HEK293 (cell line): ENCODE measurements around the gene SYN1.

Source experiments
- GLIS1 ChIP-seq: fragments of 450-650 bp; formaldehyde crosslinking; IDR thresholded peaks from 2 replicates; pipeline ENCODE4 v1.5.1; 2016; ENCODE audit warnings: missing biosample characterization, missing genetic modification characterization
- OVOL3 ChIP-seq: fragments of 450-650 bp; formaldehyde crosslinking; IDR thresholded peaks from 2 replicates; pipeline ENCODE4 v1.5.1; 2016; ENCODE audit warnings: missing biosample characterization, missing genetic modification characterization
- PRDM10 ChIP-seq: fragments of 450-650 bp; formaldehyde crosslinking; IDR thresholded peaks from 2 replicates; pipeline ENCODE4 v1.5.1; 2016; ENCODE audit warnings: missing biosample characterization, missing genetic modification characterization
- TRIM28 ChIP-seq: IDR thresholded peaks from 2 replicates; pipeline ENCODE4 v1.6.1; 2011; ENCODE audit warnings: low read length, control low read depth, borderline replicate concordance
- TSHZ1 ChIP-seq: fragments of 450-650 bp; formaldehyde crosslinking; IDR thresholded peaks from 2 replicates; pipeline ENCODE4 v1.5.1; 2016; ENCODE audit warnings: missing biosample characterization, missing genetic modification characterization, borderline replicate concordance
- ZBTB11 ChIP-seq: fragments of 450-650 bp; formaldehyde crosslinking; conservative IDR thresholded peaks from 2 replicates; pipeline ENCODE4 v1.5.1; 2016; ENCODE audit warnings: low read depth, missing biosample characterization, missing genetic modification characterization
- ZBTB21 ChIP-seq: fragments of 450-650 bp; formaldehyde crosslinking; IDR thresholded peaks from 2 replicates; pipeline ENCODE4 v1.5.1; 2017; ENCODE audit warnings: missing biosample characterization, missing genetic modification characterization
- ZBTB49 ChIP-seq: fragments of 450-650 bp; formaldehyde crosslinking; IDR thresholded peaks from 2 replicates; pipeline ENCODE4 v1.5.1; 2016; ENCODE audit warnings: missing biosample characterization, missing genetic modification characterization, low read depth
- ZFP69B ChIP-seq: fragments of 450-650 bp; formaldehyde crosslinking; IDR thresholded peaks from 2 replicates; pipeline ENCODE4 v1.5.1; 2016; ENCODE audit warnings: missing biosample characterization, missing genetic modification characterization
- ZNF121 ChIP-seq: fragments of 450-650 bp; formaldehyde crosslinking; IDR thresholded peaks from 2 replicates; pipeline ENCODE4 v1.5.1; 2016; ENCODE audit warnings: missing biosample characterization, missing genetic modification characterization
- ZNF18 ChIP-seq: fragments of 450-650 bp; formaldehyde crosslinking; IDR thresholded peaks from 2 replicates; pipeline ENCODE4 v1.5.1; 2016; ENCODE audit warnings: missing biosample characterization, missing genetic modification characterization
- ZNF184 ChIP-seq: fragments of 450-650 bp; IDR thresholded peaks from 2 replicates; pipeline ENCODE4 v1.5.1; 2018; ENCODE audit warnings: missing biosample characterization, mild to moderate bottlenecking, missing genetic modification characterization
- ZNF335 ChIP-seq: fragments of 450-650 bp; formaldehyde crosslinking; conservative IDR thresholded peaks from 2 replicates; pipeline ENCODE4 v1.5.1; 2016; ENCODE audit warnings: missing biosample characterization, missing genetic modification characterization
- ZNF354C ChIP-seq: fragments of 450-650 bp; formaldehyde crosslinking; IDR thresholded peaks from 2 replicates; pipeline ENCODE4 v1.5.1; 2016; ENCODE audit warnings: missing biosample characterization, missing genetic modification characterization, low read depth, borderline replicate concordance
- ZNF366 ChIP-seq: fragments of 450-650 bp; formaldehyde crosslinking; conservative IDR thresholded peaks from 2 replicates; pipeline ENCODE4 v1.5.1; 2016; ENCODE audit warnings: missing biosample characterization, missing genetic modification characterization
- ZNF394 ChIP-seq: fragments of 450-650 bp; formaldehyde crosslinking; IDR thresholded peaks from 2 replicates; pipeline ENCODE4 v1.5.1; 2016; ENCODE audit warnings: missing biosample characterization, missing genetic modification characterization, mild to moderate bottlenecking, moderate library complexity, borderline replicate concordance
- ZNF488 ChIP-seq: fragments of 450-650 bp; formaldehyde crosslinking; IDR thresholded peaks from 2 replicates; pipeline ENCODE4 v1.5.1; 2016; ENCODE audit warnings: missing biosample characterization, missing genetic modification characterization
- ZNF596 ChIP-seq: fragments of 450-650 bp; IDR thresholded peaks from 2 replicates; pipeline ENCODE4 v1.5.0; 2018; ENCODE audit warnings: missing biosample characterization, mild to moderate bottlenecking, missing genetic modification characterization, moderate library complexity
- ZNF629 ChIP-seq: fragments of 450-650 bp; formaldehyde crosslinking; IDR thresholded peaks from 2 replicates; pipeline ENCODE4 v1.5.1; 2017; ENCODE audit warnings: missing biosample characterization, missing genetic modification characterization
- ZNF645 ChIP-seq: fragments of 450-650 bp; formaldehyde crosslinking; IDR thresholded peaks from 2 replicates; pipeline ENCODE4; 2016; ENCODE audit warnings: missing biosample characterization, missing genetic modification characterization
- ZNF791 ChIP-seq: fragments of 450-650 bp; formaldehyde crosslinking; IDR thresholded peaks from 2 replicates; pipeline ENCODE4 v1.5.1; 2016; ENCODE audit warnings: missing biosample characterization, missing genetic modification characterization
- ZSCAN4 ChIP-seq: fragments of 450-650 bp; formaldehyde crosslinking; IDR thresholded peaks from 2 replicates; pipeline ENCODE4 v1.5.1; 2017; ENCODE audit warnings: missing biosample characterization, missing genetic modification characterization

Gene SYN1

GRCh38 chrX:47523297-47523696, 96.4 kb downstream of the SYN1 start (continued):
- TF ChIP-seq ZBTB11 (no peak), ZNF18 (tag by site-specific recombination) (no peak), ZFP69B (tag by site-specific recombination) (peak; percentile 74), ZNF354C (tag by site-specific recombination) (no peak), TRIM28 (no peak), GLIS1 (peak; percentile 68; the same call in 1 of the 2 replicates), ZSCAN4 (tag by site-specific recombination) (no peak), ZNF629 (peak; percentile 18; the same call in 1 of the 2 replicates), ZNF366 (peak; percentile 51), ZNF335 (tag by site-specific recombination) (no peak), PRDM10 (tag by site-specific recombination) (no peak), OVOL3 (tag by site-specific recombination) (no peak), ZNF596 (tag by site-specific recombination) (no peak), ZBTB21 (tag by site-specific recombination) (no peak), ZNF184 (no peak), ZBTB49 (tag by site-specific recombination) (no peak), ZNF791 (tag by site-specific recombination) (no peak), ZNF394 (tag by site-specific recombination) (no peak), ZNF645 (tag by site-specific recombination) (no peak), TSHZ1 (tag by site-specific recombination) (no peak), ZNF121 (tag by site-specific recombination) (no peak), ZNF488 (tag by site-specific recombination) (no peak)
